Tibial nerve (tissue), 4 donors: ENCODE data around the gene SLC34A3. TPM values are rescaled to one million over a fixed set of nuclear protein-coding genes. Genes with fewer than 3 reads are reported as not detected.

Experiments used
- DNase-seq, 2 donors: peaks; one replicate each; pipeline ENCODE4 v3.0.0-alpha.2; 2019; ENCODE audit warnings: low spot score in 2 of 2
- H3K27ac ChIP-seq, 4 donors: fragments of 200-600 bp; sonication (generic) in 3 of 4; one replicate each; pipeline ENCODE4 v1.5.1; 2017 to 2019; ENCODE audit warnings: mild to moderate bottlenecking in 1 of 4
- H3K27me3 ChIP-seq, 2 donors: fragments of 200-600 bp; sonication (generic) in 1 of 2; one replicate each; pipeline versions ENCODE4 v1.5.1 to v1.6.0; 2017 to 2019
- H3K36me3 ChIP-seq, 3 donors: fragments of 200-600 bp; sonication (generic); one replicate each; pipeline ENCODE4 v1.5.1; 2018 to 2019
- H3K4me1 ChIP-seq, 4 donors: fragments of 200-600 bp; sonication (generic) in 3 of 4; one replicate each; pipeline ENCODE4 v1.5.1; 2017 to 2019
- H3K4me3 ChIP-seq, 4 donors: fragments of 200-600 bp; sonication (generic) in 3 of 4; one replicate each; pipeline ENCODE4 v1.5.1; 2017 to 2019; ENCODE audit warnings: mild to moderate bottlenecking in 1 of 4, moderate library complexity in 1 of 4
- H3K9me3 ChIP-seq, 4 donors: fragments of 200-600 bp; sonication (generic) in 3 of 4; one replicate each; pipeline ENCODE4 v1.5.1; 2017 to 2019
- CTCF ChIP-seq, 5 experiments: fragments of 200-600 bp in 3 of 5; fragments of 450-650 bp in 2 of 5; sonication (generic) in 3 of 5; IDR thresholded peaks; one replicate each; pipeline ENCODE4 v1.5.1; 2016 to 2019; ENCODE audit warnings: antibody characterized with exemption in 5 of 5, mild to moderate bottlenecking in 3 of 5, moderate library complexity in 2 of 5
- EP300 ChIP-seq, 2 donors: sonication (generic); formaldehyde crosslinking; IDR thresholded peaks; one replicate each; pipeline ENCODE4 v1.6.1; 2017; ENCODE audit warnings: antibody characterized with exemption in 2 of 2, mild to moderate bottlenecking in 1 of 2
- POLR2A ChIP-seq, 2 donors: fragments of 450-650 bp; IDR thresholded peaks; one replicate each; pipeline ENCODE4 v1.6.1; 2017; ENCODE audit warnings: antibody characterized with exemption in 2 of 2, mild to moderate bottlenecking in 2 of 2, moderate library complexity in 2 of 2
- WGBS, 2 donors: methylation state at CpG; one replicate each; pipeline ENCODE4 v1.1.5; 2018; 5-methylcytosine and 5-hydroxymethylcytosine counted together
- total RNA-seq, 4 donors: library from RNA; depleted of rRNA; stranded (reverse); fragments of >200 nt; gene quantifications; one replicate each; pipeline ENCODE4 v1.1.0, GENCODE V29; 2016

SLC34A3 gene
- total RNA-seq, 4 donors from 2014 or later, result not detected

- H3K9me3 ChIP-seq, result no peaks in the 10 kb centered on the region
- peaks cover 0 to 72% (median 36%) of the 10 kb centered on the region in 4 donors for H3K4me1 ChIP-seq
- H3K4me3 ChIP-seq, result peak within 1 kb of the TSS; percentile 66 to 88 (median 73)
- 6 to 7% methylated on average over 17 to 30 of the region's 88 CpGs for WGBS, 2 donors
- H3K36me3 ChIP-seq, result no peaks in the 10 kb centered on the region
- no peak for DNase-seq
- TF ChIP-seq EP300 (IDR thresholded peaks at IDR 0.05) (no peak), CTCF (IDR thresholded peaks at IDR 0.05) (no peak), POLR2A (IDR thresholded peaks at IDR 0.05) (no peak)
- H3K27ac ChIP-seq, result peak within 1 kb of the TSS; percentile 77 to 97 (median 90)
- peaks cover 0 to 12% of the 10 kb centered on the region in 2 donors for H3K27me3 ChIP-seq
Measured at GRCh38 chr9:137222190-137223077, 8.3 kb upstream of the SLC34A3 start, which contains the start of gene RNF208. Gene RNF208, minus strand, starts transcription at chr9:137222240. Its CDS starts 1,028 bp downstream, at chr9:137221212.

GRCh38 chr9:137223078-137223970, 7.4 kb upstream of the SLC34A3 start:
- Histone ChIP-seq H3K9me3 (no peaks in the 10 kb centered on the region), H3K27ac (peak overlapping the region; percentile 77 to 97 (median 90)), H3K4me1 (peaks cover 0 to 70% (median 30%) of the 10 kb centered on the region in 4 donors), H3K4me3 (peak overlapping the region; percentile 66 to 93 (median 83)), H3K36me3 (no peaks in the 10 kb centered on the region), H3K27me3 (peaks cover 0 to 20% of the 10 kb centered on the region in 2 donors)
- DNase-seq, result peak; percentile 94 to 96
- TF ChIP-seq POLR2A (IDR thresholded peaks at IDR 0.05), result peak in 1 of 2 donors; percentile 24
- TF ChIP-seq CTCF (IDR thresholded peaks at IDR 0.05), result peak in 1 of 5 experiments; percentile 38
- TF ChIP-seq EP300 (IDR thresholded peaks at IDR 0.05), result peak; percentile 79 to 93
- 1 to 2% methylated on average over 35 to 43 of the region's 63 CpGs for WGBS, 2 donors

GRCh38 chr9:137224830-137225694, 5.6 kb upstream of the SLC34A3 start, which contains the start of gene CYSRT1:
Gene CYSRT1, plus strand, starts transcription at chr9:137225174. Its CDS starts 448 bp downstream, at chr9:137225622.
- 30 to 51% methylated on average over 17 to 18 of the region's 23 CpGs for WGBS, 2 donors
- DNase-seq, result no peak

More at GRCh38 chr9:137224830-137225694, 5.6 kb upstream of the SLC34A3 start, which contains the start of gene CYSRT1:
- Histone ChIP-seq H3K27ac (peak within 1 kb of the TSS in 3 of 4 donors; percentile 87 to 97 (median 94)), H3K27me3 (peaks cover 0 to 37% of the 10 kb centered on the region in 2 donors), H3K9me3 (no peaks in the 10 kb centered on the region), H3K4me1 (peaks cover 0 to 53% (median 26%) of the 10 kb centered on the region in 4 donors), H3K36me3 (no peaks in the 10 kb centered on the region), H3K4me3 (peak within 1 kb of the TSS; percentile 66 to 93 (median 83))
- TF ChIP-seq POLR2A (IDR thresholded peaks at IDR 0.05), result no peak
- TF ChIP-seq EP300 (IDR thresholded peaks at IDR 0.05), result no peak
- no peak for TF ChIP-seq CTCF (IDR thresholded peaks at IDR 0.05)
